MV-4-11 (cell line): ENCODE data around the gene TRDMT1.

Source experiments
- DNase-seq: peaks from one replicate; lab custom pipeline; 2025; lab: John Stamatoyannopoulos, UW

TRDMT1 gene

DNA sequence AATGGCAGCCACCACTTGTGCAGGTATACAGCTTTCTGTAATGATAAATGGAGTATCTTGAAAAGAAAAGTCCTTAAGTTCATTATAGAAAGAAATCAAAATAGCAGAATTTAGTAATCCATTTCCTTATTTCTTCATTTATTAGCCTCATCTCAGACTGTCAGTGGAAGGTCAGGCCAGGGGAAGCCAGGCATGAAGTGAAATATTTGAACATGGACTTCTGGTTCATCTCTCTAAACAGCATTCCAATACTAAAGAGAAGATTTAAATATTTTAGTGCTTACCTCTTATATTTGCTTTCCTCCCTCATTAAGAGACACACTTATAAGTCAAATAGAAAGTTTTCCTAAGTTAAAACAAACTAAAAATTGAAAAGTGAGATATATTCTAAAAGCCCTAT is 26.8 kb downstream of the TRDMT1 start:
- no peak for DNase-seq

DNA sequence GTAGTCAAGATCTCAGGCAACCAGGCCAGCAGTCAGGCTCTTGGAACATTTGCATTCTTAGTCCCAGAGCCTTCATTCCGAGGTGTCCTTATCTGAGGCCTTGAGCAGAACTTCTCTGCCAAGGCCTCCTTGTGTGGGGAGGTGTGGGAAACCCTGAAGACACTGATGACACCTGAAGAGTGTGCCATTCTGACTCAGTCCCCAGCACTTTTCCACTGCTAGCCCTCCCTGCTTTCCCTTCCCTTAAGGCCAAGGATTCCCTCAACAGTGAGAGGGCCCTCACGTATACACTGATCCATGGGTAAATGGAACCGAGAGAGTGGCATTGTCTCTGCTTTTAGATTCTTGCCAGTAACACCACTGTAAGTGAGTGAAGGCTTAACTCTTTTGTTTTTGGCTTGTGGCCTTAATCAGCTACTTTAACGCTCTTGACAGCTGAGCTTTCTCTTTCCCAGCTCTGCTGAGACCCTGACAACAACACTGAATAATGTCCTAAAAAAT is 30.3 kb downstream of the TRDMT1 start:
- DNase-seq, result no peak

DNA sequence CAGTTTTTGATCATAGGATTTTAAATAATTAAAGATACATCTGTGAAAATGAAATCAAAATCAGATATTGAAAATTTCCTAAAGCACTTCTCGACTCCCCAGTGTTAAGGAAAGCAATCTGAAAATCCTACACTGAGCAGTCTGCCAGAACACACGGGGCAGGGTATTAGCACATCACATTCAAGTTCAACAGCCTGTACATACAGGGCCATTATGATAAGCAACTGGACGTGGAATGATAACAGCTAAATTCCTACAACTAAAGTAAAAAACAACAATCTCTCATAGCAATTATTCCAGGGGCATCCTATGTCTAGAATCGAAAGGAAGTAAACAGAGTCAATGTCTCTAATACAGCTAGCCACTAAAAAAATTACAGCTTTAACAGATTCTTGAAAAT is 31.7 kb downstream of the TRDMT1 start:
- no peak for DNase-seq

DNA sequence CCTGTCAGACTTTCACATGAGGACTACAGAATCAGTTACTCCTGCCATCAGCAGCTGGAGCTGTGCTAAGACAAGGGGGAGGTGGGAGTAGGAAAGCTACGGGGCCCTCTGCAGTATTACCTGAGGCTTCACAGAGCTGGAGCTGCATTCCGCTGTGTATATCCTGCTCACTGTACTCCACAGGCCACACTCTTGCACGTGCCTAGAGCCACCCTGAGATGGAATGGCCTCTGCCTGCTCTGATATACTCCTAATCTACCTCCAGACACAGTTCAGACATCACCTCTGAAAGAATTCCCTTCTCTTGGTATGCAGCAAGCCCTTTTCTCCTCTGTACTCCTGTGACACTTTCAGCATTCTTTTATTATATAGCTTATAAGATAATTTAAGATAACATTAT is 34.8 kb downstream of the TRDMT1 start:
- DNase-seq, result no peak

DNA sequence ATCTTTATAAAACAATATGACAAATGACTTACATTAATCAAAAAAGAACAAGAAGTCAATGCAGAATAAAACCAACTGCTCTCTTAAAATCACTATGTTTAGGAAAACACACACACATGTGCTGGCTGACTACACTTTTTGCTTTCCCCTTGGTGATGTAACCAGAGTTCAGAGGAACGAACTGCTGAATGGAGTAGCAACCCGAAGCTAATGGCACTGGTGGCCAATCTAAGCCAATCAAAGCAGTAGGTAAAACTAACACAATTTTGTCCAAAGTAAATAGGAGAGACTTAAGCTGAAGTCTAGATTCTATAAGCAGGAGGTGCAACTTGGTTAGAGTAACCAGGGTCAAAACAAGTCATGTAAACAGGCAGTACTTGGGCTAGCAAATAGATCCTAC is 38.6 kb downstream of the TRDMT1 start:
- DNase-seq, result no peak

DNA sequence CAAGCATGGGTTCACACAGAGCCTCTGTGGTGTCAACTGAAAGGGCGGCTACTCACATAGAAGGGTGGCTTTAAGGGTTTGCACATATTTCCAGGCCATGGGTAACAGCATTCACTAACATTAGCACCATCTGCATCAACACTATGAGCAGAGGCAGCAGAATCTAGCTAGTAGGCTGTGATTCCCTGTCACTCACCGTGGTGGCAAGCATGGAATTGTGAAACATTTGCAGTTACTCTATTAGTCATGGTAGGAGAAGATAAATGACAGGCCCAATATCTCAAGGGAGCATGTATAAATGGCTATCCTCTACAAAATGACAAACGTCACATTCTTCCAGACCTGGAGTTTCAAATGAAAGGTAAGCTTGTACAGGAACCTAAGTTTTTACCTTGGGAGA is 39.7 kb downstream of the TRDMT1 start:
- DNase-seq, result peak; percentile 13

DNA sequence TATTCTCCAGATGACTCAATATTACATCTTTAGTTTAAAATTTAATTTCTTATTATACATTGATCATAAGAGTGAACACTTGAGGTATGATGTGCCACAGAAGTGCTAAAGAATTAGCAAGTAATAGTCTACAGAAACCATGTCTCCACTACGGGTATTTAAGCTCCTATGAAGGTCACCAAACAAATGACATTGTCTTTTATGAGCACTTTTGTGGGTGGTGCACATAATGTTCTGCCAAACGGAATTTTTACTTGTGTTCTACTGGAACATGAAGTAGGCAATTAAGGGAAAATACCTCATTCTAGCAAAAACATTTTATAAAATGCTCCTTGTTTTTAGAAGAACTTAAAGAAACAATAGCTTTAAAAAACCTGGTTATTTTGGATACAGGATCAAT is 44.4 kb downstream of the TRDMT1 start:
- DNase-seq, result no peak

DNA sequence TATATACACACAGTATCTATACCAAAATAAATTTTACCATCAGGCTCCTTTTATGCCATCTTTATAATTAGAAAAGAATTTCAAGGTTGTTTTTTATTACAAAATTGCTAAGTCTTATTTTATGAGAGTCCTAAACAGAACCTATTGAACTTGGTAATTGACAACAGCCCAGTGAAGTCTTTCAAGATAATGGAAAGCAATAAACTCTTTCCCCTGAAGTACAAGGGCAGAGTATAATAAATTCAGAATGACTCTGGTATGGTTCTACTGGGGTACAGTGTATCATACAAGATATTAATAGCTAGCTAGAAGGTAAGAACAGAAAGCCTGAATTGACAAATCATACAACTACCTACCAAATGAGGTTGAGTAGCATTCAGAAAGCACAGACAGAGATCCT is 45.6 kb downstream of the TRDMT1 start:
- DNase-seq, result no peak

DNA sequence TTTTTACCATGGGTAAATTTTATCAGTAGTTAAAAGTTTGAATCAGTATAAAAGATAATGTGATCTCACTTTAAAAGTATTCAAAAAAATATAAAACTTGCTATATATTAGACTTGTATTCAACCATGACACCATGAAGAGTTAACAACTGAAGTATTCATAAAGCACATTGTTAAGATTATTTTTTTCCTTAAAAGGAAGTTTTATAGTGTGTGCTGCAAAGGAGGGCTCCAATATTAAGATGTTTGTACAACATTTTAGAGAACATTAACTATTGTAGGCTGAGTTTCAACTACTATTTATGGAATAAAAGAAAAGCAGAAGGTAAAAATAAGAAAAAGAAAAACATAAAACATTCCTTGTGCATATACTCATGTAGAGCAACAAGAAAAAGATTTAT is 47.4 kb downstream of the TRDMT1 start:
- no peak for DNase-seq

DNA sequence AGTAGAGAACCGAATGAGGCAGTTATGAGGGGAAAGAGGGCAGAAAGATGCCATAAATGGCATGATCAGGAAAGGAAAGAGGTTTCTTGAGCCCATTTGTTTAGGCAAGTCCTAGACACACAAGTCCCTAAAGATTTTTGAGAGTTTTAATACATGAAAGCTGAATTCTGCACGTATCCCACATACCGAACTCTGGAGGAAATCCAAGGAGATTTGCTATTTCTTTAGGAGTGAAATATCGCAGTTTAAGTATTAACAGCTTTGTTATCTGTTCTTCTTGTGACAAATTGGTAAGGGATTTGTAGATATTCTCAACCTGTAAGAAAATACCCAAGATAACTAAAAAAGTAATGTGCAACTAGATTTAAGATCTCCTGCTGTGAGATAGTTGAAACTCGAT is 48.2 kb downstream of the TRDMT1 start:
- DNase-seq, result no peak

DNA sequence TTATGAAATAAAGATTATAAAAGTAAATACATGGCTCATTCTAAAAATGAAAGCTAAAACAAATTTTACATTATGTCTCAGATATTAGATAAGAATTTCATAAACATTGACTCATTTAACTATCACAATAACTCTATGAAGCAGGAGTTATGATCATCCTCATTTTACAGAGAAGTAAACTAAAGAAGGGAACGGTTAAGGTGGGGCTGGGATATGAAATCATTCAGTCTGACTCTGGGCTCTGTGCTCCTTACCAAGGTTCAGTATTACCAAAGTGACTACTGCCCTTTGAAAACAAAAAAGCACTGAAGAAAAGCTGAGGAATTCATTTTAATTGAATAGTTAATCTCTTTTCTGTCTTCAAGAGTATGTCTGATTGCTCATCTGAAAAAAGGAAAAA is 49.8 kb downstream of the TRDMT1 start:
- no peak for DNase-seq

DNA sequence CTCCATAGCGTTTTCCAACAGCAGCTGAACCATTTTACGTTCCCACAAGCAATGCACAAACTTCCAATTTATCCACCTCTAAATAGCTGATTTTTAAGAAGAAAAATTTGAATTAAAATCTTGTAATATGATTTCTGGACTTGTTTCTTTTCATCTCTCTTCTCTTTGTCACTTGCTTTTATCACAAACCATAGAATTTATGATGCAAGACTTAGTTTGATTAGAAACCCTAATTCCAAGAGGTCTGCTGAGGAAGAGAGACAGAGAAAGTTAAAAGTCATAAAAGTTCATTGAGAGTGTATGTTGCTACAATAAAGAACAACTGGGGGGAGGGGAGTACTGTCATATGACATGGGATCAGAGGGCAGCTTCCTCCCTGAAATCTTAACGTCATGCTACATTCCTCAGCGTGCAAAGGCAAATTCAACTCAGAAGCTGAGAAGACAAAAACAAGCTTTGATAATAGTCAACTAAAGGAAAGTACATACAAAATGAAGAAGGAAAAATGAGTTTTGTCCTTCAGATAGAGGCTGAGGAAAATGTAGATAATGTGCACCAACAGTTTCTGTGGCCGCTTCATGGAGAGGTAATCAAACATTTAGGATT is 53.5 kb downstream of the TRDMT1 start:
- no peak for DNase-seq

DNA sequence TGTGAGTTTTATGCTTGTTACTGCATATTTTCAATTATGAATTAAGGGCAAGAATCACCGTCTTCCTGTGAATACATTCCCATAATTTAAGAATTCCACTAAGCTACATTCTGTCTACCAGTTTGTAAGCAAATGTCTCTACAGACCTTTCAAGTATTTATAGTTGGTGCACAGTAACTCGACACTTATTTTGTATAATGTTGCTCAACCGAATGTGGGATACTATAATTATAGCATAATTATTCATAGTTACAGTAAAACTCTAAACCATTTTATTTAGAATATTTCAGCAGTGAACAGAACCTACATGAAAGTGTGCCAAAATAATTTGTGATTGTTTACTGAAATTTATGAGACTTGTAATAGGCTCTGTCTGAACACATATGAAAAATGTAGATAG is 54.6 kb downstream of the TRDMT1 start:
- no peak for DNase-seq

DNA sequence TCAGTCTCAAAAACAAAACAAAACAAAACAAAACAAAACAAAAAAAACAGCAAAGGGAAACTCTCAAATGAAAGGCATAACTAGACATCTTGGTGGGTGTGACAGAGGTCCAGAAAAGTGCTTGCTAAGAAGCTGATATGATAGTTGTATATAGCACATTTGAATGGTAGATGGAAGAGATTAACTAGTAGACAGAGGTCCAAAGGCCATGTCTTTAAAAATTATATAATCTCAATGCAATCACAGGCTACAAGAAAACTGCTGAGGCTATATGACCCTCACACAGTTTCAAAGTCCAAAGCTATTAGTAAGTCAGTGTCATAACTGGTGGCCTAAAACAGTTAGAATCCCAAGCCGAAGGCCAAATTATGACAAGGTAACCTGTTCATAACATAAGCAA is 56.2 kb downstream of the TRDMT1 start:
- DNase-seq, result no peak

DNA sequence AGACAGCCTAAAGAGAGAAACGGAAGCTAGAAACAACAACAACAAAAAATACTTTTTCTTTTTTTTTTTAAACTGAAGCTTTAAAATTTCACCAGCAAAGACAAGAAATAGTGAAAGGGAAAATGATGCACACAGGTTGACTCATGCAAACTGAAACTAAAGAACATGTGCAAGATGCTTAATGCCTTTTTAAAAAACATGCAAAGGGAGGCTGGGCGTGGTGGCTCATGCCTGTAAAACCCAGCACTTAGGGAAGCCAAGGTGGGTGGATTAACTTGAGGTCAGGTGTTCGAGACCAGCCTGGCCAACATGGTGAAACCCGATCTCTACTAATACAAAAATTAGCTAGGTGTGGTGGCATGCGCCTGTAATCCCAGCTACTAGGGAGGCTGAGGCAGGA is 56.7 kb downstream of the TRDMT1 start:
- no peak for DNase-seq

DNA sequence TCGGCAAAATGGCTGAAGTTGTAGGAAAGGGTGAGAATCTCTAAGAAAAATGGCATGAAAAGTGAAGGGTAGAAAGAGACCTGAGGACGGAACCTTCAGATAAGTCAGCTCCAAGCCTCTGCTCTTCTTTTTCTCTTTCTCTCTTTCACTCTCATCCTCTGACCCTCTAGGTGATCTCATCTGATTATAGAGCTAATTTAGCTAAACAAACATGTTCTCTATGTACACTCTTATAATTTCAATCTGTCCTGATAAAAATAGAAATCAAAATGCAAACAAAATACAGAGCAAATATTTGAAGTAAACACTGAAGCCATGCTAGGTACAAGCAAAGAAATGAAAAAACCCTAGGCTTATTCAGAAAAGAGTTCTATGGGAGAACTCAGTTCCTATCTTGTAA is 57.4 kb downstream of the TRDMT1 start:
- no peak for DNase-seq

DNA sequence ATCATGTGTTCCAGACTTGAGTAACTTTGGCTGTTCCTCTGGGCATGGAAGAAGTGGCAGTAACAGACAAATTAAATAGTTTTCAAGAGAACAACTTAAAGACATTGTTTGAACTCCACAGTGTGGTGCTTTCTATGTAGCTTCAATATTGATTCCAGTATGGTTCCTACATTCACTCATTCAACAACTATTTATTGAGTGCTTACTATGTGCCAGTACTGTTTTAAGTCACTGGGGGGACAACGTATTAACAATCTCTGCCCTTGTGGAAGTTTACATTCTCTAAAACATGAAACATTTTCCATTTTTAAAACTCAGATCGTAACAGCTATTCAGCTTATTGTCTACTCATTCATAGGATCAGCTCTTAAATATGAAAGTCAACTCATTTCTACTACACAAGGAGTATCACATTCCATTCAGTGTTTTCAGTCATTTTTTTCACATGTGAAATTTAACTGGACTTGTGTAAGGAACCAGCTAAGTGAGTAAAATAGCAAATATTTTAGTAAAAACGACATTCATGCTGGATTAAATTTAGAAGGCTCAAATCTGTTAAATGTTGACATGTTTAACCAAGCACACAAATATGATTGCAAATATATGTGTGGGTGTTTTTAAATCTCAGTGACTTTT is 58.3 kb downstream of the TRDMT1 start:
- no peak for DNase-seq

DNA sequence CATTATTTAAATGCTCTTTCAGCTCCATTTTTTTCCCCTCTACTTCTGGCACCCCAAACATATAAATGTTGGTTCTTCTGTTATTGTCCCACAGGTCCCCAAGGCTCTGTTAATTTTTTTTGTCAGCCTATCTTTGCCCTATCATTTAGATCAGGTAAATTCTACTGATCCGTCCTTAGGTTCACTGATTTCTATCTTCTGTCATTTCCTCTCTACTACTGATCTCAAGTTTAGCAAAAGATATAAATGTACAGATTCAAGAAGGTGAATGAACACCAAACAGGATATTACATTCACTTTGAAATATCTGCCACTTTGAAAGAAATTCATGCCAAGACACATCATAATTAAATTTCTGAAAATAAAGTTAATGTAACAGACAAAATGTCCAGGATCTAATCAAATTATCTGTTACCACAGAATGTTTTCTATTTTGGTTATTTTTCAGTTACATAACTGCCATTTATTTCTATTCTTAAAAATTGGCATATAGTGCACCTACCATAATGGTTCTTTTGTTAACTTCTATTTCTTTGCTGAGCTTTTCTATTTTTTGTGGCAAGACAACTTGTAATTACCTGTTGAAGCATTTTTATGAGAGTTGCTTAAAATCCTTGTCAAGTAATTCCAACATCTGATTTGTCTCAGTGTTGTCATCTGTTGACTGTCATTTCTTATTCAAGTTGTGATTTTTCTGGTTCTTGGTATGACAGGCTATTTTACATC is 59.8 kb downstream of the TRDMT1 start:
- no peak for DNase-seq

DNA sequence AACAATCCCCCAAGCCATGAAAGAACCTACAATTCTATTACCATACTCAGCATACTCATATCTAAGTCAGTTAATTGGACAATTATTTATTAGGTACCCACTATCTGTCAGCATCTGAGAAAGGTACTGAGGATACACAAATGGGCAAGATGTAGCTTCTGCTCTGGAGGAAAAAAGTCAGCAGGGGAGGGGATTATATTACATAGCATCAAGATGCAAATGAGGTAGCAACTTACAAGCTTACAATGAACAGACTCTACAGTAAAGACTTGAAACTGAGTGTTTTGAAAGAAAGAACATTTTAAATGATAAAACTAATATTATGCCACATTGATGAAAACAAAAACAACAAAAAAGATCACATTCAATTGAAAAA is 61.1 kb downstream of the TRDMT1 start:
- DNase-seq, result no peak

DNA sequence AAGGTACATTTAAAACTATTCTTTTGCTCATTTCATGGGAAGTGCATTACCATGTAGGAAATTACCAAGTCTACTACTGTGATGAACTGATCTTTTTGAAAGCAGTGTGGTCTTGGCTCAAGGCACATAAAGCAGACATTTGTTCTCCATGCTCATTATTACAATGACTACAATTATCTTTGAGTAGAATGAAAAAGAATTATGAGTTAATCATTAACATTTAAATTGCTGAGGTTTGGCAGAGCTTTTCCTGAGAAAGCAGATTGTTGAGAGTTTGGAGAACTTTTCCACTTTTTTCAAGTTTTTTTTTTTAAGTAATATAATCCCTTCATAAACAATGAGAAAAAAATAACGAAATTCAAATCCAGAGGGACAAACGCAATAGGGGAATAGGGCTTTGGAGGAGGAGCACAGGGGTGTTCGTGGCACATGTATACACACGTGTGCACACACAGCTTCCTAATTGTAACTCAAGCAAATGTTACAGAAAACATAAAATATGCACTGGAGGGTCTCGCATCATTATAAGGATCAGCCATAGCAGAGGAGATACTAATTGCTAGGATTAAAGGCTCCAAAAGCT is 62.9 kb downstream of the TRDMT1 start:
- DNase-seq, result no peak

DNA sequence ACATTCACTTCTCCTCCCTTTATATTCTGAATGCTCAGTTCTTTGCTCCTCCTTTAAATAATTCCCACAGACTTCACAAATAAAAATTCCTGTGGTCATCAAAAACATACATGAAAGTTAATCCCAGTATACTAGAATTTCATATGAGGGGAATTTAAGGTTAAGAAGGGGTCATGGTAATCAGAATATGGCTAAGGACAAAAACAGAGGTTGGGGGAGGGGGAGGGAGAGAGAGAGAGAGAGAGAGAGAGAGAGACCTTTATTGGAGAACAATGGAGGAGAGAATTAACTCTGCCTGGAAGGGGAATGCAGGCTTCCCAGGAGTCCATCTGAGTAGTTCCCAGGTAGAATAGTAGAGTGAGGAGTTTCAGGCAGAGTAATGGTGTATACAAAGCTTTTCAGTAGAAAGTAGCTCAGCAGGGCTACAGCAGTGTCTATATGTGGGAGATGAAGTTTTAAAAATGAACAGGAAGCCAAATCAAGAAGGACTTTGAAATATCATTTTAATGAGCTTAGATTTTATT is 66.7 kb downstream of the TRDMT1 start:
- no peak for DNase-seq

DNA sequence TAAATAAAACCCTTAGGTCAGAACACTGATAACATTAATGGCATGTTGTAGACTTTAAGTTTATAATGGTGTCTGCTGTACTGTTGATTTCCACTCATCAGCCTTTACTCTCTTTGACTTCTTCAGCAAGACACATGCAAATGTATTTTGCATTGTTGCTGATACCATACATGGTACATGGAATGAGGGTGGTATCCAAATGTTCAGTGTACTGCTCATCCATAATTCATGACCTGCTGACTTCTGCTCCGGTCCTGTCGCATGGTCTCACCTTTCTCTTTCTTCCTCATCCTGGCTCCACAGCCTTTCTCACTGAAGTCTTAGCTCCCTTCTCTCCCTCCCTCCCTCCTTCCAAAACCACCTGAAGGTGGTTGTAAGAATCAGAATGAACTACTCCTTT is 67.2 kb downstream of the TRDMT1 start:
- no peak for DNase-seq

DNA sequence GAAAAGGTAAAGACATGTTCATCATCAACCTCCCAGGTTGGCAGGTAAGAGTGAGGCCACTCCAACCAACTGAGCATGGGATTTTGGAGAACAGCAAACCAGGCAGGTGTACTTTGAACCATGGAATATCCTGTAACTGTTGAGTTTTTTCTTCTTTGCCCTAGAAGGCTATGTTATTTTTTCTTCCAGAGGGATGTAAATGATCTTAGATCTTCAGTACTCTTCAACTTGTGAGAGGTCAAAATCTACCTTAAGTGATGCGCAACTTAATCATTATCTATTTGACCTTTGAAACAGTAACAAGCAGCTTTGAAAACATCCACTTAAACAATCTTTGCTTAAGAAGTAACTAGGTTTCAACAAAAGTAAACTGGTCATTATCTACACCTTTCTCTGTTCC is 71.7 kb downstream of the TRDMT1 start, which contains the start of gene CUBN:
Gene CUBN (minus strand): TSS at position 71 of the 400 bp plus-strand sequence. CDS start 46 bp downstream, at position 25.
- no peak for DNase-seq
